GM19372 (cell line): ENCODE measurements around the gene SAP30BP.

Experiments used
- ATAC-seq: cut with Tn5 transposase; IDR thresholded peaks from one replicate; pipeline ENCODE4 v1.9.1; 2021; ENCODE audit warnings: mild to moderate bottlenecking, low read depth, moderate library complexity; ENCODE audit not compliant: unreplicated experiment

Gene SAP30BP

DNA sequence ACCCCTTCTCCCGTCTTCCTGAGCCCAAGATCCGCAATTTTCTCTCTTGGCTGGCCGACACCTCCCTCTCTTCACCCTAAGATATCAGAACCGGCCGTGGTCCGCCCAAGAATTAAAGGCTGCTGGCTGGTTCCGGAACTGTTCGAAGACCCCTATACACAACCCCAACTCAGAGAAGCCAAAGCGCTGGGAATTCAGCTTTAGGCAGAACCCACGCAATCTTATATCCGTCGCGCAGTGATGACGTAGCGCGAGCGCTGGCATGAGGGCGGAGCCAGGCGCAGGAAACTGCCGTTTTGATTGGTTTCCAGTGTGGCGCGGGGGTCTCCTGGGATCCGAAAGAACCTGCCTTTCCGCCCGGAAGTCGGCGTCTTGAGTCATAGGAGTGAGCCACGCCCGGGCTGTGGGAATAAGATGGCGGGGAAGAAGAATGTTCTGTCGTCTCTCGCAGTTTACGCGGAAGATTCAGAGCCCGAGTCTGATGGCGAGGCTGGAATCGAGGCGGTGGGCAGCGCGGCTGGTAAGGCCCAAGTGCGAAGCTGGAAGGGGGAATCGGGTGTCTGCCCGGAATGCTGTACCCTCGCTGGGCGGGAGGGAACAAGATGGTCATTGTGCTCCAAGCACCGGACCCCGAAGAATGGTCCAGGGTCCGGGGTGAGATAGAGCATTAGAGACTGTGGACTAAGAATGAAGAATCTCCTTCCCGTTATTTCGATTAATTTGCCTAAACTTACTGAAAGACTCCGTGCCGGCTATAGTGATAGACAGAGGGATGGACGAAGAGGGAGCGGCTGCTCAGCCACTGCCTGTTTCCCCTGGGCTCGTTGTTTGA is at the start of gene SAP30BP, which contains the start of gene RECQL5:
Gene SAP30BP, plus strand, starts transcription at position 380 of the 832 bp plus-strand sequence. Its CDS starts 35 bp downstream, at position 415.
Gene RECQL5, minus strand, starts transcription at position 196 of the 832 bp plus-strand sequence. CDS start 597 bp downstream, outside the sequence.
- peak; percentile 91 for ATAC-seq

GRCh38 chr17:75617675-75618074 is 49.5 kb upstream of the SAP30BP start:
- ATAC-seq, result no peak

DNA sequence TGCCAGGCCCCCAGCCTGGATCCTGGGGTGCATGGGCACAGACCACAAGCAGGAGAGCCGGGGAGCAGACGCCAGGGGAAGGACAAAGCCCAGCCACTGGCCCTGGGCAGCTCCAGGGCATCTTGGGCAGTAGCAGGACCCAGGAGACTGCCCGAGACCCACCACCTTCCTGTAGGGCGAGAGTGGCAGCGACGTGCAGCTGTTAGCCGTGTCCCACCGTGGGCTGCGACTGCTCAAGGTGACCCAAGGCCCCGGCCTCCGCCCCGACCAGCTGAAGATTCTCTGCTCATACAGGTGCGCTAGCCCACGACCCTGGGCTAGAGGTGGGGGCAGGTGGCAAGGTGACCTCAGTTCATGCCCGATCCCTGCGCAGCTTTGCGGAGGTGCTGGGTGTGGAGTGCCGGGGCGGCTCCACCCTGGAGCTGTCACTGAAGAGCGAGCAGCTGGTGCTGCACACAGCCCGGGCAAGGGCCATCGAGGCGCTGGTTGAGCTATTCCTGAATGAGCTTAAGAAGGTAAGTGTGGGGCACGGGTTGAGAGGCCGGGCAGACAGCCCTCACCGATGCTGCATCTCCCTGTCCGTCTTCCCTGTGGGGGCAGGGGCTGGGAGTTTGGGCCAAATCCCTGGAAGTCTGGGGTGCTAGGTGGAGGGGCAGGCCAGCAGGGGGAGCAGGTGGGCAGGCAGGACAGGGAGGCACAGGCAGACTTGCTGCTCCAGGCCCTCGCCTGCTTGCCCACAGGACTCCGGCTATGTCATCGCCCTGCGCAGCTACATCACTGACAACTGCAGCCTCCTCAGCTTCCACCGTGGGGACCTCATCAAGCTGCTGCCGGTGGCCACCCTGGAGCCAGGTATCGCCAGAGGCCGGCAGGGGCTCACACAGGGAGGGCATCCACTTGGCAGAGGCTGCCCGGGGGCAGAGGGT is 47.4 kb upstream of the SAP30BP start:
- ATAC-seq, result no peak

GRCh38 chr17:75621489-75621888 is 45.6 kb upstream of the SAP30BP start:
- ATAC-seq, result no peak

GRCh38 chr17:75622076-75622475 is 45.1 kb upstream of the SAP30BP start:
- ATAC-seq, result no peak

DNA sequence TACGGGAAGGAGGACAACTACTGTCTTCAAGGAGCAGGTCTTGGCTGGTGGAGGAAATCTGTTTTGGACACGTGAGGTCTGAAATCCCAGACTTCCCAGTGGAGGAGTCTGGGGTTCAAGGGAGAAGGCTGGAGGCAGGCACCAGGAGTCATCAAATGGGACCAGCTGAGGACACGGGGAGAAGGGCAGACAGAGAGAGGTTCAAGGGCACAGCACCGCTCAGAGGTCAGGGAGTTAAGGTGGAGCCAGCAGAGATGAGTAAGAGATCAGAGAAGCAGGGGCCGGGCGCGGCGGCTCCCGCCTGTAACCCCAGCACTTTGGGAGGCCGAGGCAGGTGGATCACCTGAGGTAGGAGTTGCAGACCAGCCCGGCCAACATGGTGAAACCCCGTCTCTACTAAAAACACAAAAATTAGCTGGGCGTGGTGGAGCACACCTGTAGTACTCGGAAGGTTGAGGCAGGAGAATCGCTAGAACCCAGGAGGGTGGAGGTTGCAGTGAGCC is 44.3 kb upstream of the SAP30BP start:
- no peak for ATAC-seq

DNA sequence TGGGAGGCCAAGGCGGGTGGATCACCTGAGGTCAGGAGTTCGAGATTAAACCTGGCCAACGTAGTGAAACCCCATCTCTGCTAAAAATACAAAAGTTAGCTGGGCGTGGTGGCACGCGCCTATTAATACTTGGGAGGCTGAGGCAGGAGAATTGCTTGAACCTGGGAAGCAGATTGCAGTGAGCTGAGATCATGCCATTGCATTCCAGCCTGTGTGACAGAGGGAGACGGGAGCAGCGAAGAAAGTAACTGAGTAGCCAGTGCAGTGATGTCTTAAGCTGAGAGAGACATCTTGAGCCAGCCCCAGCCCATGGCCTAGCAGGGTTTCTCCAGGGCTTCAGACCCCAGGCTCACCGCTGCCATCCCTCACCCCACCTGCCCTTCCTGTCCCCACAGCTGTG is 43.8 kb upstream of the SAP30BP start:
- ATAC-seq, result no peak

DNA sequence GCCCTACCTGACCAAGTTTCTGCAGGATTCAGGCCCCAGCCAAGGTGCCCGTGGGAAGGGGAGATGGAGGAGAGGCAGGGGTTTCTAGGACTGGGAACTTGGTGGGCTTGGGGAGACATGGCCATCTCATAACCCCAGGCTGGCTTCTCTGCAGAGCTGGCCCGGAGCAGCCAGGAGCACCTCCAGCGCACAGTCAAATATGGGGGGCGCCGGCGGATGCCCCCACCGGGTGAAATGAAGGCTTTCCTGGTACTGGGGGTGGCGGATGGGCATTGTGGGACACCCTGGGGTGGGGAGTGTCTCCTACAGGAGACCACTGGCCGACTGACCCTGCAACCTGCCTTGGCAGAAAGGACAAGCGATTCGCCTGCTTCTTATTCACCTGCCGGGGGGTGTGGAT is 43.1 kb upstream of the SAP30BP start:
- no peak for ATAC-seq

DNA sequence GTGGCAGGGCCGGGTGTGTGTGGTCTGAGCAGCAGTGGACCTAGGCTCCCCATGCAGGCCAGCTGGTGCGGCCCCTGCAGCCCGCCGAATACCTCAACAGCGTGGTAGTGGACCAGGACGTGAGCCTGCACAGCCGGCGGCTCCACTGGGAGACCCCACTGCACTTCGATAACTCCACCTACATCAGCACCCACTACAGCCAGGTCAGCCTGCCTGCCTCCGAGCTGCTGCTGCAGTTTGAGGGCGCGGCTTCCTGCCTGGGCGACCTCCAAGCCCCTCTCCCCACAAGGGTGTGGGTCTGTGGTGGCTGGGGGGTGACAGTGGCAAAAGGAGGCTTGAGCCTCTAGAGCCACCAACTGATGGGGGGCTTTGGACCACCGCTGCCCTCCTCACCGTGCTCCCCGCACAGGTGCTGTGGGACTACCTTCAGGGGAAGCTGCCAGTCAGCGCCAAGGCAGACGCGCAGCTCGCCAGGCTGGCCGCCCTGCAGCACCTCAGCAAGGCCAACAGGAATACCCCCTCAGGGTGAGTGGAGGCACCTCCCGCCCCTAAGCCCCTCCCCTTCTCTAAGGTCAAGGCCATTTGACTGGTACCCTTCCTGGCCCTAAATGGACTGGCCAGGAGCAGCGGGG is 42.3 kb upstream of the SAP30BP start:
- no peak for ATAC-seq

GRCh38 chr17:75625813-75626486 is 41.2 kb upstream of the SAP30BP start:
- ATAC-seq, result no peak

DNA sequence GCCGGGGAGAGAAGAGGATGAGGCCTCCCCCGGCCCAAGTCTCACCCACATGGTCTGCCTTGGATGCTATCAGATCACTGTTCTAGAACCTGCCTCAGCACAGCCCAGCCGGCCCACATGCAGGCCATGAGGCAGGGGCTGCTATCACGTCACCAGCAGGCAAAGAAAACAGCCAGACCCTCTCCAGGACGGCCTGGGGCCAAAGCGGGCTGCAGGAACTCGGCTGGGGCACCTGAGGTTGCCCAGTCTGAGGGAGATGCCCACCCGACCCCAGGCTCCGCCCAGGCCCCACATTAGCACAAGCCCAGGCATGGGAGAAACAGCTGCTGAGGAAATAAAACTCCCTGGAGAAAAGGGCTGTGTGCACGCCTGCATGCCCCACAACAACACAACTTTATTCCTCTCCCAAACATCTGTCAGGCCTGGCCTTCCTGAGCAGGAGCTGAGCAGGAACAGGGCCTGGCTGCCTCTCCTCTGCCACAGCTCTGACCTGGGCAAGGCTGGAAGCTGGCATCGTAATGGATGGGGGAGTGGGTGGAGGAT is 40.6 kb upstream of the SAP30BP start:
- no peak for ATAC-seq

GRCh38 chr17:75627094-75627493 is 40.0 kb upstream of the SAP30BP start:
- ATAC-seq, result no peak

DNA sequence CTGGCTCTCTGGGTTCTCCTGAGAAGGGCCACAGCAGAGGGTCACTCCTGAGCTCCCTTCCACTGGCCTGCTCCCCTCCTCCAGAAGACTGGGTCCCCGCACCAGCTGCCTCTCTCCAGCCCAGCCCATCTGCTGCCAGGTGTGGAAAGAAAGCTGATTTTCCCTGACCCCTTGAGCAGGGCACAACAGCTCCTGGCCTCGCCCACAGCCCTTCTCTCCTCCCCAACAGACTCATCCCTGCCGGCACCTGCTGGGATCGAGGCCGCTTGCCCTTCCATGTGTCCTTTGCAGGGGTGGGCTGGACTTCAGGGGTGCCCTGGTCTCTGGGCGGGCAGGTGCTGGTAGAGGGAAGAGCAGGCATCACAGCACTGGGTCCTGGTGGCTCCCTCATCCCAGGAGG is 38.7 kb upstream of the SAP30BP start:
- no peak for ATAC-seq

DNA sequence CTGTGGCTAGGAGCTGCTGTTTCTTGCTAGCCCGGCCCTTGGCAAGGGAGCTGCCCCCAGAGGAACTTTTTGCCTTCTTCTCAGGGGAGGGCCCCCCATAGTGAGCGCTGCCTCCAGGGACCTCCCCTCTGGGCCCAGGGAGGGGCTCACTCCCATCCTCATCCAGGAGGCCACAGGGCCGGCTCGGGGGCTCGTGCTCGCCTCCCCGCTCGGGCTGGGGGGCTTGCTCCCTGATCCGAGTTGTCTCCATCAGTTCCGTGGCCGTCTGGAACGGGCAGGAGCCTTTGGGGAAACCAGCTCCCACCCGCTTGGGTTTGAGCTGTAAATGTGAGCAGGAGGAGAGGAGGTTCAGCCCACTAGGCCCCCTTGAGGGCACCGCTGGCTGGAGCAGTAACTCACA is 38.0 kb upstream of the SAP30BP start:
- ATAC-seq, result no peak

- ATAC-seq, result no peak
Observed at GRCh38 chr17:75630071-75630917, 36.8 kb upstream of the SAP30BP start.

- no peak for ATAC-seq
Observed at GRCh38 chr17:75631353-75631752, 35.8 kb upstream of the SAP30BP start.

DNA sequence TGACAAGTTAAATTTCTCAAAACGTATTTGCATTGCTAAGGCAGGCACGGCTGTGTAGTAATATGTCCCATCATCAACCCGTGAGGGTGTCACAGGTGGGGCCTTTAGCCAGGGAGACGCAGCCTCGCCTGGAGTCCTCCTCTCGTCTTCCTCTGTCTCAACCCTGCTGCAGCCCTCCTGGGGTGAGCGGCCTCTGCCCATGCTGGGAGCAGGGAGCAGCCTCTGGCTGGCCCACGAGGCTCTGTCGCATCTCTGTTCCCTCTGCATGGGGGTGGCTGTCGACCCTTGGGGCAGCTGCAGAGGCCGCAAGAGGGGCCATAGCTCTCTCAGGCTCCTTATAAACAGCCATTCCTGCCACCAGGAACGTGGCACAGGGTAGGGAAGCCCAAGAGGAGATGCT is 34.7 kb upstream of the SAP30BP start:
- no peak for ATAC-seq

- ATAC-seq, result no peak
Observed at GRCh38 chr17:75632863-75633485, 34.2 kb upstream of the SAP30BP start, which contains the start of gene SMIM5. Gene SMIM5, plus strand, starts transcription at chr17:75633434. Its CDS starts 6,768 bp downstream, at chr17:75640202.
